COLO668 (cell line): ENCODE results near the gene TES.
"Not testable (repeated sequence)": the region's sequence is repeated elsewhere in the genome, so short reads cannot be mapped to it uniquely, and the experiment has no call there.

Source experiments
- DNase-seq: peaks from one replicate; lab custom pipeline; 2025; ENCODE audit not compliant: unreplicated experiment; lab: John Stamatoyannopoulos, UW

Gene TES, protein sequence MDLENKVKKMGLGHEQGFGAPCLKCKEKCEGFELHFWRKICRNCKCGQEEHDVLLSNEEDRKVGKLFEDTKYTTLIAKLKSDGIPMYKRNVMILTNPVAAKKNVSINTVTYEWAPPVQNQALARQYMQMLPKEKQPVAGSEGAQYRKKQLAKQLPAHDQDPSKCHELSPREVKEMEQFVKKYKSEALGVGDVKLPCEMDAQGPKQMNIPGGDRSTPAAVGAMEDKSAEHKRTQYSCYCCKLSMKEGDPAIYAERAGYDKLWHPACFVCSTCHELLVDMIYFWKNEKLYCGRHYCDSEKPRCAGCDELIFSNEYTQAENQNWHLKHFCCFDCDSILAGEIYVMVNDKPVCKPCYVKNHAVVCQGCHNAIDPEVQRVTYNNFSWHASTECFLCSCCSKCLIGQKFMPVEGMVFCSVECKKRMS

DNA sequence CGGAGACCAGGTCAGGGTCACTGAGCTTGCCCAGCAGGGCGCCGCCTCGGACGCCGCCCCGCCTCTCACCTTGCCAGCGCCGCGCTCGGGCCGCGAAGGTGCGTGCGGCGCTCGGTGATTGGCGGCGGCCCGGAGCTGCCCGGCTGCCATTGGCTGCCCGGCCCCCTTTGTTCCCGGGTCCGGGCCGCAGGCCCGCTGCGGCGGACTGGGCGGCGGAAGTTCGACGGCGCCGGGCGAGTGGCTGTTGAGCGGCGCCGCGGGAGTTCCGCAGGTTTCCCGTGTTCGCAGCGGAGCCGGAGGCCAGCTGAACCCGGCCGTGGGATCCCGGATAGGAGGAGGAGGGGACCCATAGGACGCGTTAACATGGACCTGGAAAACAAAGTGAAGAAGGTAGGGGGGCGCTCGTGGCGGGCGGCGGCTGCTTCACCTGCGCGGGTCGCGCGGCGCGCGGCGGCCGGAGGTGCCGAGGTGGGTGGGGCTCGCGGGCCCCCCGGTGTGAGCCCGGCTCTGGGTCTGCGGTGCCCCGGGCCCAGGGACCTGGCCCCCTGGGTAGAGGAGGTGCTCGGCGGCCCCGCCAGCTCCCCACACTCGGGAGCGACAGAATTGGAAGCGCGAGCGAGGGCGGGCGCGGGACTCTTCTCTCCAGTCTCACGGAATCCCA, at the start of gene TES:
Gene TES, plus strand, starts transcription at position 195 of the 661 bp plus-strand sequence. Its CDS starts 169 bp downstream, at position 364.
- peak; percentile 92 for DNase-seq

GRCh38 chr7:116161728-116162127, 48.6 kb upstream of the TES start:
- no peak for DNase-seq

DNA sequence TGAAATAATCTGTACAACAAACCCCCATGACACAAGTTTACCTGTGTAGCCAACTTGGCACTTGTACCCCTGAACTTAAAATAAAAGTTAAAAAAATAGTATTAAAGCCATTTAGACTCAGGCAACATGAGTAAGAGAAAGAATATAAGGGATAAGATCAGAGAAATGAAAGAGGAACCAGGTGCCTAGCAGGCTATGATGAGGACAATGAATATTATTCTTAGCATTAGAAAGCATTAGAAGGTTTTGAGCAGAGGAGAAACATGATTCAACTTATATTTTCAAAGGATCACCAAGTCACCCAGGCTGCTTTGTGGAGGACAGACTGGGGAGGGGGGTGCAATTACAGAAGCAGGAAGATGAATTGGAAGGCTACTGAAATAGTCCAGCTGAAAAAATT, 48.1 kb upstream of the TES start:
- DNase-seq = no peak

DNA sequence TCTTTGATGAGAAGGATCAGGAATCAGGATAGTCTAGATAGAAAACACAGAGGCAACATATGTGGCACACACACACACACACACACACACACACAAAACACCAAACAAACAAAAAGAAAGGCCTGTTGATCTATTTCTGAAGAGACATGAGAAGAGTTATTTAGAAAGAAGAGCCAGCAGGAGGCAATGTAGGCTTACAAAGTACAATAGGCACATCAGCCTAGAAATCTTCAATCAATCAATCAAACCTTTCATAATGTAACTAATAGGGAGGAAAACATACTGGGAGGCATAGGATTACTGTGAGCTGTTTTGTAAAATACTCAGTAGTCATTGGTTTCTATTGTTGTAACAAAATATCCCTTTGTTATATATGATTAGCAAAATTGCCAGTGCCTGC, 47.3 kb upstream of the TES start:
- no peak for DNase-seq

DNA sequence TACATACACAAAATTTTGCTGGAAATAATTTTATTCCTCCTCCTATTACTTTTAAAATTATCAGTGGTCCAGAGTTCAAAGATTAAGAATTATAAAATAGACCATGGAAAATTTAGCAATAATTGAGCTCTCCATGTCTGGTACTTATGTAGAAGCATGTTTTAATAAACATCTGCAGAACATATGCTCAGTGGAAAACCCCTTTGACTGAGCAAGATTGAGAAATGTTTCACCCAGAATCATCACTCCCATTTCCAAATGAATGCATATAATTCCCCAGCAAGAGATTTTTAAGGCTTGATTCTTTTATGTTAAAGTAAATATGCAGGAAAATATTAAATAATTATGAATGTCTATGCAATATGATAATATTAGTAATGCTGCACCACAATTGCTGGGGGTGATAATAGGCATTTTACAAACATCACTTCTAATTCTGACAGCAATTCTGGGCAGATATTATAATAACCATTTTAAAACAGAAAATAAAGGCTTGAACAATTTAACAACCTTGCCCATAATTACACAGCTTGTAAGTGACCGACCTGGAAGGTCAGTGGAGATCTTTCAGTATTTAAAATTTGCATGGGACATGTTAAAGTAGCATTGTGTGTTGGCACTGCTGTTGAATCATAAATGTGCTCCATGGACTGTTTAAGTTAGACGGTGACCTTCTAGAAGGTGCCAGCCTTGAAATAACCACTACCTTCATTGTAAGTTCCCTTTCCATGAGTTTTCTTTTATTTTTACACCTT, 45.6 kb upstream of the TES start:
- no peak for DNase-seq

- no peak for DNase-seq
Measured at GRCh38 chr7:116165717-116166116, 44.6 kb upstream of the TES start.

GRCh38 chr7:116166156-116166555, 44.2 kb upstream of the TES start:
- DNase-seq = no peak

GRCh38 chr7:116167177-116167576, 43.2 kb upstream of the TES start:
- DNase-seq = no peak

DNA sequence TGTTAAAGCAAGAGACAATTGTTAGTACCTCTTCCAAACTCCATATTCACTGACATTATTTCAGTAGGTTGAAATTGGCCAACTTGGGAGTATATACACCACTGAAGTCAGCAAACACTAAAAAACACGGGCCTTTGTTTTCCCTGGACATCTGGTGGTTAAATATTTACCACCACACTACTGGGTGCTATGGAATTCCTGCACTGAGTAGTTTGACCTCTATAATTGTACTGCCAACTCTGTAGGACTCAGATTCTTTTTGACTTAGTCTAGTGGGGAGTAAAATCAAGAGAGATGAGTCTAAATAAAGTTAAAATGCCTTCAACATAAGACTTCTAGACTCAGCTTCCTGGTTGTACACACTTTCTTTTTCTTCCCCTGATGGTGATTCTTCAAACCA, 41.3 kb upstream of the TES start:
- no peak for DNase-seq

- DNase-seq = no peak
Measured at GRCh38 chr7:116170180-116170579, 40.2 kb upstream of the TES start.

DNA sequence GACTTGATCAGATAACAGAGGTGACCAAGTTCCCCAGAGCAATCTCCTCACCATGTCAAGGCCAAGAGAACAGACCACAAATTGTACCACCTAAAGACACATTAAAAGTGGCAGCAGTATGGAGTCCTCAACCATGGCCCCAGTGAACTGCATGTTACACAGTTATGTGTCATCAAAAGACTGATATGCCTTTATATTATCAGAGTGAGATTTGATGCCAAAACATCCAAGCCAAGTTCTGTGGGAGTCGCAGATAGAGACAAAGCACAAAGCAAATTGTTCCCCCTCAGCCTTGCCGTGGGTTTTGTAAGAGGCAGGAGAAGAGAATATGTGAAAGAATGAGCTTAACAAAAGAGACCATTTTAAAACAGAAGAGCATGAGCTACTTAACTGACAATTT, 39.2 kb upstream of the TES start:
- no peak for DNase-seq

- DNase-seq = no peak
Measured at GRCh38 chr7:116172353-116172752, 38.0 kb upstream of the TES start.

- peak; percentile 27 for DNase-seq
Measured at GRCh38 chr7:116173051-116174028, 37.0 kb upstream of the TES start.

- not testable (repeated sequence) for DNase-seq
Measured at GRCh38 chr7:116175095-116175494, 35.2 kb upstream of the TES start.

DNA sequence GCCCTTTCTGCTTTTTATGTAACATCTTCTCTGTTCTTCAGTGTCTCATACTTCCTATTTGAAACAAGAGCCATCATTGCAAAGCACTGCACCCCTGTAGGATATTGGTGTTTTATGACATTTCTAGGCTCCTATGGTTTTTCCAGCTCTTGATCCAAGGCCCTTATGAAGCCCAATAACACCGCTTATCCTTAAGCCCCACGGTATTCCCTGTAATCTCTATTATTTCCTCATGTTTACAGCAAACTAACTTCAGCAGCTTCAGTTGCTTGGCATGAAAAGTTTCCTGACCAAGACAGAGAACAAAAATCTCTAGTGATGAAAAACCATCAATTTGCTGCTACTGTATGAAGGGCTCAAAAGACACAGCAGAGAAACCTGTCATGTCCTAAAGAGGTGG, 34.1 kb upstream of the TES start:
- DNase-seq = no peak

DNA sequence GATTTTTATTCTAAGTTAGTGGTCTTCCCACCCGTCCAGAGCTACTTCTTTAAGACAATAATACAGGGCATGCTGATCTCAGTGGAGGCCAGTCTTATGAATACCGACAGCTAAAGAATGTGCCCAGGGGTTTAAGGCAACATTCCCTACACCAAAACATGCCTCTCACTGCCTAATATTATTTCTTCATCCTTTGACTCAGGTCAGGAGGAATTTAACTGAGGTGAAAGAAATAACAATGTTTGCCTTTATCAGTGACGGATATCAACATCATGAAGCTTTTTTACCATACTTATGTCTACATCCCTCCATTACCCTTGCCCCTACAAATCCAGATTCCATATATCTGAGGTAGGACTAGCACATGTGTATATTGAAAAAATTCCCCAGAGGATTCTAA, 33.3 kb upstream of the TES start:
- DNase-seq = no peak

DNA sequence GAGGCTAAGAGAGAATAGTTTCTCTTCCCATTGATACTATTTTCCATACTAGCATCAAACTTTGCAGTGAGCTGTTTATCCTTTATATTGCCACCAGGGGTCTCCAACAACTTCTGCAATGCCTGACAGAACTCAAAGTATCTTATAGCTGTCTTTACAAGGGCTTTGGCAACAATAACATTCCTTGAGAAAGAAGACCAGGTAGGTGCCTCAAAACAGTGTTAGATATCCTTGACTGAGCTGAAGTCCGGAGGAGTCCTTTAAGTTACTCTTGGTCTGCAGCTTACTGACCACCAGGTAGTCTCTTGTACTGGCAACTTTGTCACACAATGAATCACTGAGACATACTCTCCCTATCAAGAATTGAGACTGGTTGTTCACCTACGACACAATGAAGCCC, 30.0 kb upstream of the TES start:
- DNase-seq = no peak

- no peak for DNase-seq
Measured at GRCh38 chr7:116182023-116182422, 28.3 kb upstream of the TES start.

DNA sequence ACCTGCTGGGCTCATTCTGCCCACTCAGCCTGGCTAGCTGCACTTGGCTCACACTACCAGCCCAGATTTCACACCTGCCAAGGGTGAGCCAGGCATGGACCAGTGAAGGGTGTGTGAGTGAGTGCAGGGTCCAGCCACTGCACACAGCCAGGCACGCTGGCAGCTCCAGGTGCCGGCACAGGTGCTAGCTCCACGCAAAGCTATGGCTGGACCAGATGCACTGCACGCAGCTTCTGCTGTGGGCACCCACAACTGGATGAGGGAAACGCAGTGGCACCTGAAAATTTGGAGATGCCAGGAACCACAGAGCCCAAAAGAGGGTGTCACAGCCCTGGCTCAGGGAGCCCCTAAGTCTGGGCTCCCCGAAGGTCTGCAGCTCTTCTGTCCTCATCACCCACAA, 24.9 kb upstream of the TES start:
- no peak for DNase-seq

GRCh38 chr7:116185956-116186355, 24.4 kb upstream of the TES start:
- DNase-seq = no peak

- no peak for DNase-seq
Measured at GRCh38 chr7:116187400-116187799, 22.9 kb upstream of the TES start.
